GM10266 (cell line): ENCODE data around the gene IQCH.

ENCODE experiments used
- DNase-seq: peaks from one replicate; pipeline ENCODE4 v3.0.0; 2012; ENCODE audit errors: extremely low spot score
- TF ChIP-seq, protein P1 (sequence below): IDR thresholded peaks from 2 replicates; pipeline ENCODE4 v1.5.1; 2012; ENCODE audit warnings: mild to moderate bottlenecking, low read depth; ENCODE audit not compliant: control insufficient read depth, insufficient read depth; ENCODE audit errors: missing control alignments

IQCH gene

DNA sequence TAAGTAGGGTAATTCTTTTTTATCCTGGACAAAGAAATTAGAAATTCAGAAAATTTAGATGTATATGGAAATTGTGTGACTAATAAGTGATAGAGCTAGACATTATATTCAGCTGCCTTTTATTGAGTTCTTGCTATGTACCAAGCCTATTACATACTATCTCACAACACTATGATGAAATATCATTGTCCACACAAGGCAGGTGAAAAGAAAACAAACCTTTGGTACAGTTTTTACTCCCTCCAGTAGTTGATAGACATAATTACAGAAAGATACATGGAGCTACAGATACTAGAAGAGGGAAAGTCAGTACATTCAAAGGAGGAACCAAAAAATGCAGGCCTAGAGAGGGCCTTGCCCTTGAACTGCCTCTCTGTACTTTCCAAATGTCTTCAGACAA lies 4.8 kb downstream of the IQCH start:
- TF ChIP-seq, protein P1, sequence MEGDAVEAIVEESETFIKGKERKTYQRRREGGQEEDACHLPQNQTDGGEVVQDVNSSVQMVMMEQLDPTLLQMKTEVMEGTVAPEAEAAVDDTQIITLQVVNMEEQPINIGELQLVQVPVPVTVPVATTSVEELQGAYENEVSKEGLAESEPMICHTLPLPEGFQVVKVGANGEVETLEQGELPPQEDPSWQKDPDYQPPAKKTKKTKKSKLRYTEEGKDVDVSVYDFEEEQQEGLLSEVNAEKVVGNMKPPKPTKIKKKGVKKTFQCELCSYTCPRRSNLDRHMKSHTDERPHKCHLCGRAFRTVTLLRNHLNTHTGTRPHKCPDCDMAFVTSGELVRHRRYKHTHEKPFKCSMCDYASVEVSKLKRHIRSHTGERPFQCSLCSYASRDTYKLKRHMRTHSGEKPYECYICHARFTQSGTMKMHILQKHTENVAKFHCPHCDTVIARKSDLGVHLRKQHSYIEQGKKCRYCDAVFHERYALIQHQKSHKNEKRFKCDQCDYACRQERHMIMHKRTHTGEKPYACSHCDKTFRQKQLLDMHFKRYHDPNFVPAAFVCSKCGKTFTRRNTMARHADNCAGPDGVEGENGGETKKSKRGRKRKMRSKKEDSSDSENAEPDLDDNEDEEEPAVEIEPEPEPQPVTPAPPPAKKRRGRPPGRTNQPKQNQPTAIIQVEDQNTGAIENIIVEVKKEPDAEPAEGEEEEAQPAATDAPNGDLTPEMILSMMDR = no peak
- DNase-seq = no peak

DNA sequence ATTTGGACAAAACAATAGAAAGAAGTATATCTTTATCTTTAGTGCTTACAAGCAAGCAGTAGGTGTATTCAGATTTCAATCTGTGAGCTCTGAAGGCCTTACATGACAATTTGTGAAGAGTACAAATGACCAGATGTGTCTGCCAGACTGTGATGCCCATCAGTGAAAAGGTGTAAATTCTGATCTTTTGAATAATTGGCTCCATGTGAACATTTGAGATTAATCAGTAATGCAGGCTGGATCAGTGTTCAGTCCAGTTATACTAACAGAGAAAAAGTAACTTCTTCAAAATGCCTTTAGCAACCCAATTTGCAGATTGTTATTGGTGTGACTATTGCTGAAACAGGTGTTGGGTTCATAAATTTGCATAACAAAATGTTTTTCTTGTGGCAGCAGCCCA lies 5.2 kb downstream of the IQCH start:
- no peak for DNase-seq
- TF ChIP-seq, protein P1 = no peak

DNA sequence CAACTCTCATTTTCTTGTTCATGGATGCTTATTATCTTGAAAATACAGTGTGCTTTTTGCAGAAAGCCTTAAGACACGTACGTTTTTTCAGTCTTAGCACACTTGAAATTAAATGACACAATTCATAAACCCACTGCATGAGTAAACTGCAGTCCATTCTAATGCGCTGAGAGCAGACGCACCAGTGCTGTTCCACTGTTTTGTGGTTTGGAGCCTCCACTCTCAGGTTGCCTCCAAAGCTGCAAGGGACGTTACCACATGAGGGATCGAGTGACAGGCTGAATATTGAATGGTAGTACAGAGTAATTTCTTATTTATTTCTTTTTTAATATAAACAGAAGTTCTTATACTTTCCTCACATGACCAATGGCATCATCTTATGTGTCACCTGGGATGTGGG lies 12.3 kb downstream of the IQCH start:
- TF ChIP-seq, protein P1 = no peak
- DNase-seq = no peak

DNA sequence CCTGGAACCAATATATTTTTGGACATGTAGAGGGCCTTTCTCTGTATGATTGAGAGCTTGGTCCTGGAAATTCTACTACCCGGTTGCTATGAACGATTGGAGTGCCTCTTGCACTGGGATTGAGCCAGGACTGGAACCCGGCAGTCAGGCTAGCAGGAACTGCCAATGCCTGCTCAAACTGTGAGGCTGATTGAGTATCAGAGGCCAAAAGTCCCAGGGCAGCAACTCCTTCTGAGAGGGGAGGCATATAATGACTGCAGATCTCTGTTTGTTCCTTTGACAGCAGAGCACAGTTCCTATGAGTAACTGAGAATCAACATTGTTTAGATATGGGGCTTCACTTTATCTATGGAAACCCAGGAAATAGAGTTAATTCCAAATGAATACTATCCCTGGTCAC lies 12.9 kb downstream of the IQCH start:
- no peak for DNase-seq
- TF ChIP-seq, protein P1 = no peak

DNA sequence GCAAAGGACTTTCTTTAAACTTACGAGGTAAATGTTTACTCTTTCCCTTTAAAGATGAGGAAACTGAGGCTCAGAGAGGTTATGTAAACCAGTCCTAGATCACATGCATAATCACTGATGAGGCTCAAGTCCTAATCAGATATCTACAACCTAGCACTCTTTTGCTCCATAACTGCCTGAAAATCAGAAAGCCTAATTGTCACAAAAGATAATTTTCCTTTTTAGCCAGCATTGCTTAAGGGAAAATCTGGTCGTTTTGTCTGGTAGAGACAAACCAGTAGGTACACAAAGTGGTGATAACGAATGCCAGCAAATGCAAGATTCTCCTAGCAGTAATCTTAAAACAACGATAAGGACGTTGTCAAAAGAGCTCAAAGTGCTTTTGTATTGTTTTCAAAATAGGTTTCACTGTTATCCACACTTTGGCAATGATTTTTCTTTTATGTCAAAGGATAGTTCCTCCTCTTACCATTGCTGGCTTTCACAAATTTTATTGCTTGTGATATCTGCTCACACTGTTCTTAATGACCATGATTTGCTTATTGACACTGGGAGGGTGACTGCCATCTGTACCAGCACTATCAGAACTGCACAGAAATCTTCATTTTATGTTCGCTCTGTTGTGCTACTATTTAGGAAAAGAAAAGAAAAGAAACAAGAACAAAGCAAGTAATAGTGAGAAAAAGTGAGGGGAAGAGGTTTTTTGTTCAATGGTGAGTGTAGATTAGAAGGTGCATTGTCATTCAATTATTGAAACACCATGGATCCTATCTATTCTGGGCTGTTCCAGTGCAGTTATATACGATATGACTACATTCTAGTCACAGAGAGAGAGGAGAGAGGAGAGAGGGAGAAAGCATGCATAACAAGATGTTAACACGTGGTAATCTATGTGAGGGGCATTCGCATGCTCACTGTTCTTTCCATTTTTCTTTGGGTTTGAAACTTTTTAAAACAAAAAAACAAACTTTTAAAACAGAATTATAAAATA lies 13.7 kb downstream of the IQCH start:
- DNase-seq = no peak

DNA sequence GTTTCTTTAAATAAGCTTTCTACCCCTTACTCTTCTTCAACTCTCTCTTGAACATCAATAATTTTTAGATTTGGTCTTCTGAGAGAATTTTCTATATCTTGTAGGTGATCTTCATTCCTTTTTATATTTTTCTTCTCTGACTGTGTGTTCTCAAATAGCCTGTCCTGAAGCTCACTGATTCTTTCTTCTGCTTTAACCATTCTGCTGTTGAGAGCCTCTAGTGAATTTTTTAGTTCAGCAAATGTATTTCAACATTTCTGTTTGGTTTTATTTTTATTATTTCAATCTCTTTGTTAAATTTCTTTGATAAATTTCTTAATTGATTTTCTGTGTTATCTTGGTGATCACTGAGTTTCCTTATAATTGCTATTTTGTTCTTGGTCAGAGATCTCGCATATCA lies 19.6 kb downstream of the IQCH start:
- DNase-seq = no peak

More for the DNA sequence above, 13.7 kb downstream of the IQCH start:
- TF ChIP-seq, protein P1 = no peak

More for the DNA sequence above, 19.6 kb downstream of the IQCH start:
- TF ChIP-seq, protein P1 = no peak
